Erythroblast (primary cell): ENCODE data around the gene PLCH1.

Experiments
- GATA1 ChIP-seq: IDR thresholded peaks from 2 replicates; pipeline ENCODE4 v1.6.1; 2011; ENCODE audit warnings: low read depth, mild to moderate bottlenecking, control low read depth, low read length, moderate library complexity
- POLR2A ChIP-seq: IDR thresholded peaks from 2 replicates; pipeline ENCODE4 v1.6.1; 2011; ENCODE audit warnings: mild to moderate bottlenecking, low read length

DNA sequence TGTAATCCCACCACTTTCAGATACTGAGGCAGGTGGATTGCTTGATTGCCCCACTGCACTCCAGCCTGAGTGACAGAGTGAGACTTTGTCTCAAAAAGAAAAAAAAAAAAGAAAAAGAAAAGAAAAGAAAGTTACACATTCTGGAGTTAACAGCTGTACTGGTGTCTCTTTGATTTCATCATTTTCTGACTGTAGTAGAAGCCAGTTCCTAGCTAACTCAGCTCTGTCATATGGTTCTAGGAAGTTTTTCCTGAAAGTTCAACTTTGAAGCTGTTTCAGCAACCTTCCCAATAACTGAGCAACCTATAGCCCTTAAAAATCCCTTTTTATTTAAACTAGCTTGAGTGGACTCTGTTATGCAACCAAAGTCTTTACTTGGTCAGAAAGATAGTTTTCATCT lies 346.8 kb downstream of the PLCH1 start:
- TF ChIP-seq POLR2A (no peak), GATA1 (no peak)
